Right renal cortex interstitium (tissue), 3 donors: ENCODE results near the gene DRD3. TPM values are rescaled to one million over a fixed set of nuclear protein-coding genes. Genes with fewer than 3 reads are reported as not detected.

Source experiments
- DNase-seq, 3 donors: peaks; one replicate each; pipeline ENCODE4 v3.0.0-alpha.2; 2013; ENCODE audit warnings: low read depth in 3 of 3, low spot score in 2 of 3
- polyA plus RNA-seq, 3 donors: library from polyadenylated mRNA; unstranded; fragments of 120-200 nt; gene quantifications; one replicate each; pipeline ENCODE4 v1.2.1, GENCODE V29; 2013; ENCODE audit not compliant: insufficient read length in 3 of 3

The DRD3 gene
- polyA plus RNA-seq, 3 donors = not detected

DNA sequence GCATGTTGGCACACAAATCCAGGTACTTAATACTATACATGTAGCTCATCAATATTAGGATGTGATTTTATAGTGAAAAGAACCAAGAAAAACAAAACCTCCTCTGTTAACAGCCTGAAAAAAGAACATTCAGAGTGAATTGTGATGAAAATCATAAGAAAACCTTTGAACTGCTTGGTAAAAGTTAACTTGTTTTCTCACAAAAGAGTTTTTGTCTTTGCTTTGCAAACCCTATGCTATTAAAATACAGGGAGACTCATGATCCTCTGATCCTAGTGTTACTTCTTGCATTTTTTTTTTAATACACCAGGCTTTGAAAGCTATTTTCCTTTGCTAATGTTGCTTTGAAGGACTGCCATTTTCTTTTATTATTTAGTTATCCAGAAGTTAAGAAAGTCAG is 98.7 kb downstream of the DRD3 start:
- DNase-seq = no peak

DNA sequence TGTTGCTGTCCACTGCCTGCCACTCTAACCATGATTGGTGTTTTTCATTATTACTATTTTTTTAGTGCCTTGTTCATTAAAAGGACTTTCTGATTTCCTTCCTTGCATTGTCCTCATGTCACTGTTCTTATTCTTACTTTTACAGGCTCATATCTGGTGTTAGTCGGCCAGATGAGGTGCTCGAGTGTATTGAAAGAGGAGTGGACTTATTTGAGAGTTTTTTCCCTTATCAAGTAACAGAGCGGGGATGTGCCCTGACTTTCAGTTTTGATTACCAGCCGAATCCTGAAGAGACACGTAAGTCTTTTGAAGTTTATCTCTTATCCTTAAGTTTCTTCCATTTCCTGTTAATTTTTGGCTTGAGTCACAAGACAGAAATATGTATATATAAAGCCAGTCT is 99.1 kb downstream of the DRD3 start:
- DNase-seq = no peak

DNA sequence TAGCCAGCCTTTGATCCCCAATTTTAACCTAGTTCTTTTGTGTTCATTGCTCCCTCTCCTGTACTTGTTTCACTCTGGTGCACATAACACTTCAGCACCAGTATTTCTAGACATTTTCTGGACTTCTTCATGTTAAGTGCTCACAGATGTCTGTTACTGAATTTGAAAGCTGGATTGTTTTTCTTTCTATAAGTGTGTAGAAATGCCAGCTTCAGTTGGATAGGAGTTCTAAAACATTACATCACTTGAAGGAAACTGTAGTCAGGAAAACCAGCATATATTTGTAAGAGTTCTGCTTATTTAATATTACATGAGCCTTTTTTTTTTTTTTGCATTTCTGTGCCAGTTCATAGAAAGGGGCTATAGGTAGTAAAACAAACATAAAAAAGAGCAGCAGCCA is 100.7 kb downstream of the DRD3 start:
- DNase-seq = no peak

Other genes starting within 250 kb of the DRD3 start
- gene ZDHHC23, start 231.0 kb downstream of the DRD3 start, polyA plus RNA-seq = 10 to 100 TPM; 10.1 to 11.4 (median 10.8) TPM
- 10 to 100 TPM; 14.3 to 20.1 (median 15.5) TPM for gene CCDC191, start 122.5 kb downstream of the DRD3 start, polyA plus RNA-seq
- gene QTRT2, start 122.3 kb downstream of the DRD3 start, polyA plus RNA-seq = 10 to 100 TPM; 24.9 to 26.4 (median 24.9) TPM
- under 1 TPM in 1 of 3 donors, not detected in 2; 0.06 TPM for gene ZNF80, start 58.5 kb upstream of the DRD3 start, polyA plus RNA-seq
- under 1 TPM in 2 of 3 donors, not detected in 1; 0.06 to 0.07 TPM for gene TIGIT, start 115.0 kb upstream of the DRD3 start, polyA plus RNA-seq